Keratinocyte (primary cell): ENCODE measurements around the gene PSMD12. TPM values are rescaled to one million over a fixed set of nuclear protein-coding genes. Genes with fewer than 3 reads are reported as not detected.

Experiments used
- DNase-seq: peaks from one replicate; pipeline ENCODE4 v3.0.0-alpha.2; 2011; ENCODE audit warnings: low read depth, missing footprints, low spot score
- FAIRE-seq: peaks from 2 replicates; lab custom pipeline; 2011; peaks lifted over from hg19 to GRCh38; lab: Jason Lieb, UNC
- H2AFZ ChIP-seq: 2 replicates; pipeline ENCODE4 v1.6.0; 2012; ENCODE audit warnings: low read length, control low read depth, inconsistent platforms; ENCODE audit not compliant: control insufficient read depth
- H3K27ac ChIP-seq: 2 replicates; pipeline ENCODE4 v1.5.1; 2011; ENCODE audit warnings: low read length; ENCODE audit not compliant: control insufficient read depth, insufficient read depth
- H3K27me3 ChIP-seq: 3 replicates; pipeline ENCODE4 v1.6.0; 2011; ENCODE audit warnings: low read length; ENCODE audit not compliant: control insufficient read depth, insufficient read depth; ENCODE audit errors: extremely low read depth
- H3K36me3 ChIP-seq, 2 experiments: 2 replicates in 1 of 2; 3 replicates in 1 of 2; pipeline ENCODE4 v1.5.1; 2011; ENCODE audit warnings: low read length in 2 of 2, mild to moderate bottlenecking in 1 of 2; ENCODE audit not compliant: control insufficient read depth in 2 of 2, insufficient read depth in 2 of 2; ENCODE audit errors: extremely low read depth in 1 of 2
- H3K4me1 ChIP-seq: 3 replicates; pipeline ENCODE4 v1.5.1; 2011; ENCODE audit warnings: low read length; ENCODE audit not compliant: control insufficient read depth, insufficient read depth; ENCODE audit errors: extremely low read depth
- H3K4me2 ChIP-seq: 3 replicates; pipeline ENCODE4 v1.6.0; 2011; ENCODE audit warnings: low read depth, low read length; ENCODE audit not compliant: control insufficient read depth, insufficient read depth; ENCODE audit errors: extremely low read depth
- H3K4me3 ChIP-seq, 3 experiments: fragments of 200-600 bp in 1 of 3; sonication (generic) in 1 of 3; 2 replicates in 2 of 3; 3 replicates in 1 of 3; pipeline ENCODE4 v1.5.1; 2011 to 2016; ENCODE audit warnings: low read length in 3 of 3, mild to moderate bottlenecking in 3 of 3, control low read depth in 2 of 3, inconsistent platforms in 1 of 3, low read depth in 1 of 3, mixed read lengths in 1 of 3, mixed run types in 1 of 3, moderate library complexity in 1 of 3; ENCODE audit not compliant: control insufficient read depth in 2 of 3, insufficient read depth in 2 of 3; ENCODE audit errors: extremely low read depth in 1 of 3
- H3K79me2 ChIP-seq: 2 replicates; pipeline ENCODE4 v1.6.0; 2012; ENCODE audit warnings: low read length; ENCODE audit not compliant: control insufficient read depth, insufficient read depth
- H3K9ac ChIP-seq: 3 replicates; pipeline ENCODE4 v1.6.0; 2011; ENCODE audit warnings: low read length; ENCODE audit not compliant: control insufficient read depth, insufficient read depth; ENCODE audit errors: extremely low read depth
- H3K9me1 ChIP-seq: 3 replicates; pipeline ENCODE4 v1.6.0; 2011; ENCODE audit warnings: low read length; ENCODE audit not compliant: control insufficient read depth, insufficient read depth; ENCODE audit errors: extremely low read depth
- H3K9me3 ChIP-seq: 2 replicates; pipeline ENCODE4 v1.5.1; 2012; ENCODE audit warnings: low read depth, low read length; ENCODE audit not compliant: control insufficient read depth
- H4K20me1 ChIP-seq: 3 replicates; pipeline ENCODE4 v1.6.0; 2011; ENCODE audit warnings: low read length; ENCODE audit not compliant: control insufficient read depth, insufficient read depth; ENCODE audit errors: extremely low read depth
- EZH2 ChIP-seq: IDR thresholded peaks from one replicate; pipeline ENCODE4 v1.6.1; 2012; ENCODE audit warnings: inconsistent platforms, mild to moderate bottlenecking, low read length, moderate library complexity
- dilution Hi-C: fragments of 300-500 bp; cut with MboI; formaldehyde crosslinking; loops from one replicate; pipeline ENCODE4 v1.7.0; 2020; ENCODE audit warnings: low sequenced_read_pairs; ENCODE audit not compliant: extremely low pct_ligation_motif_present
- polyA plus RNA-seq, 5 experiments: library from polyadenylated mRNA; depleted of rRNA in 3 of 5; stranded (reverse) in 3 of 5; stranded (forward) in 1 of 5; unstranded in 1 of 5; fragments of >200 nt; gene quantifications; 1 replicate in 1 of 5; 2 replicates in 3 of 5; 3 replicates in 1 of 5; pipeline versions ENCODE4 v1.2.1 to v1.2.3, GENCODE V29; 2011 to 2012; ENCODE audit warnings: missing spikeins in 2 of 5, low read depth in 1 of 5, low replicate concordance in 1 of 5
- TF ChIP-seq, protein P1 (sequence below), 3 experiments: IDR thresholded peaks in 1 of 3; conservative IDR thresholded peaks in 1 of 3; optimal IDR thresholded peaks in 1 of 3; 2 replicates in 2 of 3; 3 replicates in 1 of 3; pipeline versions ENCODE3 to v1.5.1; 2011; ENCODE audit warnings: low read length in 3 of 3, mild to moderate bottlenecking in 3 of 3, moderate library complexity in 2 of 3, control low read depth in 1 of 3, inconsistent platforms in 1 of 3; ENCODE audit not compliant: insufficient read depth in 2 of 3; ENCODE audit errors: extremely low read depth in 1 of 3

PSMD12 gene
- polyA plus RNA-seq, 1 donor (not counting 4 experiments of a cell fraction or from before 2014, with no cell fraction given): 68.4 TPM

GRCh38 chr17:67297454-67297960 is 68.9 kb downstream of the PSMD12 start:
- DNase-seq: no peak
- Histone ChIP-seq H3K36me3 (no peaks in the 10 kb centered on the region), H3K4me3 (no peak overlapping the region), H3K27ac (no peak overlapping the region), H3K9me3 (no peaks in the 10 kb centered on the region), H3K27me3 (no peaks in the 10 kb centered on the region), H3K4me1 (no peaks in the 10 kb centered on the region), H3K9me1 (no peaks in the 10 kb centered on the region), H4K20me1 (no peaks in the 10 kb centered on the region), H3K79me2 (no peaks in the 10 kb centered on the region), H3K9ac (no peak overlapping the region), H2AFZ (no peak overlapping the region), H3K4me2 (no peak overlapping the region)
- dilution Hi-C loops: no loop called here
- TF ChIP-seq, protein P1, sequence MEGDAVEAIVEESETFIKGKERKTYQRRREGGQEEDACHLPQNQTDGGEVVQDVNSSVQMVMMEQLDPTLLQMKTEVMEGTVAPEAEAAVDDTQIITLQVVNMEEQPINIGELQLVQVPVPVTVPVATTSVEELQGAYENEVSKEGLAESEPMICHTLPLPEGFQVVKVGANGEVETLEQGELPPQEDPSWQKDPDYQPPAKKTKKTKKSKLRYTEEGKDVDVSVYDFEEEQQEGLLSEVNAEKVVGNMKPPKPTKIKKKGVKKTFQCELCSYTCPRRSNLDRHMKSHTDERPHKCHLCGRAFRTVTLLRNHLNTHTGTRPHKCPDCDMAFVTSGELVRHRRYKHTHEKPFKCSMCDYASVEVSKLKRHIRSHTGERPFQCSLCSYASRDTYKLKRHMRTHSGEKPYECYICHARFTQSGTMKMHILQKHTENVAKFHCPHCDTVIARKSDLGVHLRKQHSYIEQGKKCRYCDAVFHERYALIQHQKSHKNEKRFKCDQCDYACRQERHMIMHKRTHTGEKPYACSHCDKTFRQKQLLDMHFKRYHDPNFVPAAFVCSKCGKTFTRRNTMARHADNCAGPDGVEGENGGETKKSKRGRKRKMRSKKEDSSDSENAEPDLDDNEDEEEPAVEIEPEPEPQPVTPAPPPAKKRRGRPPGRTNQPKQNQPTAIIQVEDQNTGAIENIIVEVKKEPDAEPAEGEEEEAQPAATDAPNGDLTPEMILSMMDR (optimal IDR thresholded peaks at IDR 0.05 in 1 of 3, IDR thresholded peaks at IDR 0.05 in 1 of 3, conservative IDR thresholded peaks at IDR 0.05 in 1 of 3; ENCODE audit: extremely low read depth in 1 of 3, insufficient read depth in 2 of 3, low read length in 3 of 3): no peak
- TF ChIP-seq EZH2: no peak
- FAIRE-seq: no peak

GRCh38 chr17:67294451-67295199 is 71.8 kb downstream of the PSMD12 start:
- H2AFZ ChIP-seq: no peak overlapping the region
- H3K4me2 ChIP-seq: no peak overlapping the region
- no peaks in the 10 kb centered on the region for H3K27me3 ChIP-seq
- H3K27ac ChIP-seq: no peak overlapping the region
- H3K9ac ChIP-seq: no peak overlapping the region
- no peaks in the 10 kb centered on the region for H4K20me1 ChIP-seq
- H3K4me3 ChIP-seq: no peak overlapping the region
- TF ChIP-seq, protein P1 (optimal IDR thresholded peaks at IDR 0.05 in 1 of 3, IDR thresholded peaks at IDR 0.05 in 1 of 3, conservative IDR thresholded peaks at IDR 0.05 in 1 of 3; ENCODE audit: extremely low read depth in 1 of 3, insufficient read depth in 2 of 3, low read length in 3 of 3): no peak
- no peak for TF ChIP-seq EZH2
- no peaks in the 10 kb centered on the region for H3K79me2 ChIP-seq
- dilution Hi-C loops: no loop called here
- no peaks in the 10 kb centered on the region for H3K9me1 ChIP-seq
- no peak for DNase-seq
- no peaks in the 10 kb centered on the region for H3K4me1 ChIP-seq
- no peaks in the 10 kb centered on the region for H3K36me3 ChIP-seq
- no peak for FAIRE-seq
- H3K9me3 ChIP-seq: no peaks in the 10 kb centered on the region
